Coronary artery (tissue), 2 donors: ENCODE measurements around the gene EML4.

Experiments used
- DNase-seq: peaks from one replicate; pipeline ENCODE4 v3.0.0-alpha.2; 2017; ENCODE audit warnings: low spot score
- H3K27ac ChIP-seq, 2 donors: fragments of 200-600 bp; sonication (generic); one replicate each; pipeline ENCODE4 v1.5.1; 2016 to 2019
- H3K4me3 ChIP-seq: fragments of 200-600 bp; sonication (generic); 2 replicates; pipeline ENCODE4 v1.5.1; 2016; ENCODE audit warnings: mild to moderate bottlenecking, moderate library complexity
- TF ChIP-seq, protein P1 (sequence below): fragments of 200-600 bp; sonication (generic); IDR thresholded peaks from one replicate; pipeline ENCODE4 v1.5.1; 2019; ENCODE audit warnings: antibody characterized with exemption

Gene EML4

DNA sequence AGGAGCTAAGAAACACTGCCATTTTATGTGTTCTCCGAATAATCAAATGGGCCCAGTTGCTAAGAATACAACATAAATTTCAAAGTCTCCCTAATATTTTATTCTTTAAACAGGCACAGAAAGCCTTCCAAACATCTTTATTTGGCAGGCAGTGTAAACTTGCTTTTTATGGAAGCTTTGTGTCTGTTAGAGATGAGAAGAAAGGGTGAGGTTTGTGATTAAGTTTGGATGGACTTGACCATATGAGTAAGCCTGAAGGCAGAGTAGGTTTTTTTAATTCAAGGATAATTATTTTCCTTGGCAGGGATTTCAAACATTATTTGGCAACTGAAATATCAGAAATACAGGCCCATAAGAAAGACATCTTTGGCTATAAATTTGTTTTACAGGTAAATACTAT lies 129.0 kb downstream of the EML4 start:
- TF ChIP-seq, protein P1, sequence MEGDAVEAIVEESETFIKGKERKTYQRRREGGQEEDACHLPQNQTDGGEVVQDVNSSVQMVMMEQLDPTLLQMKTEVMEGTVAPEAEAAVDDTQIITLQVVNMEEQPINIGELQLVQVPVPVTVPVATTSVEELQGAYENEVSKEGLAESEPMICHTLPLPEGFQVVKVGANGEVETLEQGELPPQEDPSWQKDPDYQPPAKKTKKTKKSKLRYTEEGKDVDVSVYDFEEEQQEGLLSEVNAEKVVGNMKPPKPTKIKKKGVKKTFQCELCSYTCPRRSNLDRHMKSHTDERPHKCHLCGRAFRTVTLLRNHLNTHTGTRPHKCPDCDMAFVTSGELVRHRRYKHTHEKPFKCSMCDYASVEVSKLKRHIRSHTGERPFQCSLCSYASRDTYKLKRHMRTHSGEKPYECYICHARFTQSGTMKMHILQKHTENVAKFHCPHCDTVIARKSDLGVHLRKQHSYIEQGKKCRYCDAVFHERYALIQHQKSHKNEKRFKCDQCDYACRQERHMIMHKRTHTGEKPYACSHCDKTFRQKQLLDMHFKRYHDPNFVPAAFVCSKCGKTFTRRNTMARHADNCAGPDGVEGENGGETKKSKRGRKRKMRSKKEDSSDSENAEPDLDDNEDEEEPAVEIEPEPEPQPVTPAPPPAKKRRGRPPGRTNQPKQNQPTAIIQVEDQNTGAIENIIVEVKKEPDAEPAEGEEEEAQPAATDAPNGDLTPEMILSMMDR = no peak
- Histone ChIP-seq H3K4me3 (no peak overlapping the region), H3K27ac (no peak overlapping the region)
- no peak for DNase-seq

DNA sequence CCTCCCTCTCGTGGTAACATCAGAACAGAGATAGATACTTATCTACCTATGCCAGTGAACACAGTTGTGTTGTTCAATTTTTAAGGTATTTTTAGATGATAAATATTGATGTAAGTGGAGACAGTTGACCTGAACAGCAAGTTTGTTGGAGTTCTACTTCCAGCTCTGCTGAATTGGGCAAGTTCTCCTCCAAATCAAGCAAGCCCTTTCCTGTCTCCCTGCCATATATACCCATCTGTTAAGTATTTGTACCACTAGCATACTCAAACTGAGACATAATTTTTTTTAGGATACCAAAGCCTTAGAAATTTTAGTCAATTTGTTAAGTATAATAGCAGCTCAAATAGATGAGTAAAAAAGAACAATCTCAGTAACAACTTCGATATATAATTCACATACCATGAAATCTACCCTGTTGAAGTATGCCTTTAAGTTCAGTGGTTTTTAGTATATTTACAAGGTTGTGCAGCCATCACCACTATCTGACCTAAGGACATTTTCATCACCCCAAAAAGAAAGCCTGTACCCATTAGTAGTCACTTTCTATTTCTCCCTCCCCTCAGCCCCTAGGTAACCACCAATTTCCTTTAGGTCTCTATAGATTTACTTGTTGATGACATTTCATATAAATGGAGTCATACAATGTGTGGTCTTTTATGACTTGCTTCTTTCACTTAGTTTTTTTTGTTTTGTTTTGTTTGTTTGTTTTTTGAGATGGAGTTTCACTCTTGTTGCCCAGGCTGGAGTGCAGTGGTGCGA lies 130.0 kb downstream of the EML4 start:
- H3K27ac ChIP-seq = no peak overlapping the region
- no peak for DNase-seq
- TF ChIP-seq, protein P1 = no peak
- H3K4me3 ChIP-seq = no peak overlapping the region

DNA sequence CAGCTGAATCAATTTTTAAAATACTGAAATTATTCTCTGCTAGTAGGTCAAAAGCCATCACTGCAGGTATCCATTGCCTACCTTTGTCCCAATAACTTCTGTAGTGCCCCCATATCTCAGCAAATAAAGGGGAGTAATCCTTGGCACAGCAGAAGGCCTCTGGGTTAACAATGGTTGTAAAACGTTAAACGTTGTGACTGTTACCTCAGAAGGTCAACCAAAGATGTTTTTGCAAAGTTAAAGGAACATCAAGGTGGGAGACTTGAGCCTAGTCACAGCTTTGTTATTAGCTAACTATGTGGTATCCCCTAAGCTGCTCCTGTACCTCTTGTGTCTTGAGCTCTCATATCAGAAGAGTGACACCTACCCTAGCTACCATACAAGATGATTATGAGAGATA lies 131.4 kb downstream of the EML4 start:
- no peak for DNase-seq
- TF ChIP-seq, protein P1 = no peak
- Histone ChIP-seq H3K4me3 (no peak overlapping the region), H3K27ac (no peak overlapping the region)

DNA sequence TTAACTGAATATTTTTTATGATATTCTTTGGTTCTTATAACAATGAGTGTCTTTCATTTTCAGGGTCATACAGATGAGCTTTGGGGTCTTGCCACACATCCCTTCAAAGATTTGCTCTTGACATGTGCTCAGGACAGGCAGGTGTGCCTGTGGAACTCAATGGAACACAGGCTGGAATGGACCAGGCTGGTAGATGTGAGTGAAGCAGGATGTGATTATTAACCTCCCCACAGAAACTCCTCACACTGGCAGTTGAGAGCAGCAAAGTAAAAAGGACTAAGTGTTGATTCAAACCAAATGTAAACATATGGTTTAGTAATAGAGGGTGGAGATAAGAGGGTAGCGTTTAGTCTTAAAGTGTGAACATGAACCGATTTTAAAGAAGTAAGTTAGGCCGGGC lies 134.1 kb downstream of the EML4 start:
- DNase-seq = no peak

DNA sequence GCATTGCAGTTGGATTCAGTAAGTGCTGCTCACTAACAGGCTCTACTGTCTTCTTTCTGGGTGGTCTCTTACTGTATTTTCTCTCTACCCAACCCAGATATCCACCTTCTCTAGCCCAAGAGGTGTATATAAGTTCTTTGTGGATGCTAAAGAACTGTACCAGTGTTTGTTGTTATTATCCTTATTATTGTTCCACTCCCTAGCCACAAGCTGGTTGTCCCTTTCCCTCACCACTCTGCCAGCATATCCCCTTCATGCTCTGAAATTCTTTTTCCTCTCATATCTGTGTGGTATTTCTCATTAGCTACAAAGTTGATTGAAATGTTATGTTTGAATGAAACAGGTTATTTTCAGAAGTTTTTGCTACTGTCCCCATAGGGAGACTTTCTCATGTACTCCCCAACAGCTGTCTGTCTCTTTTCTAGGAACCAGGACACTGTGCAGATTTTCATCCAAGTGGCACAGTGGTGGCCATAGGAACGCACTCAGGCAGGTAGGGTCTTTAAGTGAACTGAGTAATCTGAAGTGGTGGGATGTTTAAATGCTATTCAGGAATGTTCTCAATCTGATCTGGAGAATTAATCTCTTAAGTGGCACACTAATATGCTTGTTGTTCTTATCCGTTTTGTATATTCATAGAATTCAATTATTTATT lies 135.0 kb downstream of the EML4 start:
- H3K27ac ChIP-seq = no peak overlapping the region
- TF ChIP-seq, protein P1 = no peak
- no peak for DNase-seq
- no peak overlapping the region for H3K4me3 ChIP-seq

More for the DNA sequence above, 134.1 kb downstream of the EML4 start:
- H3K4me3 ChIP-seq = no peak overlapping the region
- TF ChIP-seq, protein P1 = no peak
- H3K27ac ChIP-seq = no peak overlapping the region

DNA sequence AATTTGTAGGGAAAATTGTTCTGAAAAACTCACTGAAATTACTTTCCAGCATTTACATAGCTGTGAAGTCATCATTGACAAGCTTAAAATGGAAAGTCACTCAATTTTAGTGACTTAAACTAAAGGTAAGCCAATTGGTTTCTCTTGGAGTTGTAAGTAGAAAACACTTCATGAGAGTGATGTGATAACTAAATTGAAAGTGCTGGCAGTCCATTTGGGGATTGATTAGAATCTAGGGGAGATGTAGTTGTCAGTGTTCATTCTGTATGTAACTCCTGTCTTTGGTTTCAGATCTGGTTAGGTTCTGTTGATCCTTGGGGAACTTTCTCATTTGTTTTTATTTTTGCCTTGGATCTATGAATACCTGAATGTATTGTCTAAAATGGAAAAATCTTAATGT lies 138.0 kb downstream of the EML4 start:
- TF ChIP-seq, protein P1 = no peak
- Histone ChIP-seq H3K4me3 (no peak overlapping the region), H3K27ac (no peak overlapping the region)
- no peak for DNase-seq

DNA sequence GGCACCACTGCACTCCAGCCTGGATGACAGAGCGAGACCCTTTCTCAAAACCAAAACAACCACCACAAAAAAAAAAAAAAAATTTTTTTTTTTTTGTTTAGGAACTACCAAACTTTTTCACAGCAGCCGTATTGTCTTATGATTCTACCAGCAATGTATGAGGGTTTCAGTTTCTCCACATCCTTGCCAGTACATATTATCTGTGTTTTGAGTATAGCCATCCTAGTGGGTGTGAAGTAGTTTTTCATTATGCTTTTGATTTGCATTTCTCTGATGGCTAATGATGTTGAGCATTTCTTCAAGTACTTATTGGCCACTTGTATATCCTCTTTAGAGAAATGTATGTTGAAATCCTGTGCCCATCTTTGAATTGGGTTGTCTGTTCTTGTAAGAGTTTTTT lies 140.2 kb downstream of the EML4 start:
- H3K27ac ChIP-seq = no peak overlapping the region
- H3K4me3 ChIP-seq = no peak overlapping the region

More for the DNA sequence above, 140.2 kb downstream of the EML4 start:
- DNase-seq = no peak
- TF ChIP-seq, protein P1 = no peak
